Prostate gland (tissue), 2 donors: ENCODE data around the gene NTMT1.

Experiments used
- CTCF ChIP-seq, 4 experiments: fragments of 200-600 bp in 2 of 4; fragments of 450-650 bp in 2 of 4; sonication (generic) in 2 of 4; IDR thresholded peaks; 1 replicate in 3 of 4; 2 replicates in 1 of 4; pipeline ENCODE4 v1.5.1; 2016 to 2019; ENCODE audit warnings: antibody characterized with exemption in 4 of 4, mild to moderate bottlenecking in 2 of 4, moderate library complexity in 2 of 4
- POLR2A ChIP-seq: fragments of 450-650 bp; IDR thresholded peaks from one replicate; pipeline ENCODE4 v1.6.1; 2016; ENCODE audit warnings: antibody characterized with exemption, mild to moderate bottlenecking
- POLR2AphosphoS5 ChIP-seq: sonication (generic); formaldehyde crosslinking; IDR thresholded peaks from one replicate; pipeline ENCODE4 v1.6.1; 2017; ENCODE audit warnings: antibody characterized with exemption

- TF ChIP-seq POLR2AphosphoS5 (no peak), CTCF (IDR thresholded peaks at IDR 0.05) (no peak), POLR2A (no peak)
Measured at GRCh38 chr9:129615407-129616285, 10.3 kb upstream of the NTMT1 start.
